GM12873 (cell line): ENCODE measurements around the gene MBD1.

ENCODE experiments used
- CTCF ChIP-seq: IDR thresholded peaks from 2 replicates; pipeline ENCODE4 v1.5.1; 2012; ENCODE audit warnings: low read depth, mild to moderate bottlenecking, moderate library complexity, low read length, control low read depth; ENCODE audit not compliant: insufficient read depth; ENCODE audit errors: missing control alignments

Gene MBD1

GRCh38 chr18:50287028-50287440 is 5.7 kb upstream of the MBD1 start:
- no peak for TF ChIP-seq CTCF

GRCh38 chr18:50286391-50287027 is 5.2 kb upstream of the MBD1 start:
- no peak for TF ChIP-seq CTCF

DNA sequence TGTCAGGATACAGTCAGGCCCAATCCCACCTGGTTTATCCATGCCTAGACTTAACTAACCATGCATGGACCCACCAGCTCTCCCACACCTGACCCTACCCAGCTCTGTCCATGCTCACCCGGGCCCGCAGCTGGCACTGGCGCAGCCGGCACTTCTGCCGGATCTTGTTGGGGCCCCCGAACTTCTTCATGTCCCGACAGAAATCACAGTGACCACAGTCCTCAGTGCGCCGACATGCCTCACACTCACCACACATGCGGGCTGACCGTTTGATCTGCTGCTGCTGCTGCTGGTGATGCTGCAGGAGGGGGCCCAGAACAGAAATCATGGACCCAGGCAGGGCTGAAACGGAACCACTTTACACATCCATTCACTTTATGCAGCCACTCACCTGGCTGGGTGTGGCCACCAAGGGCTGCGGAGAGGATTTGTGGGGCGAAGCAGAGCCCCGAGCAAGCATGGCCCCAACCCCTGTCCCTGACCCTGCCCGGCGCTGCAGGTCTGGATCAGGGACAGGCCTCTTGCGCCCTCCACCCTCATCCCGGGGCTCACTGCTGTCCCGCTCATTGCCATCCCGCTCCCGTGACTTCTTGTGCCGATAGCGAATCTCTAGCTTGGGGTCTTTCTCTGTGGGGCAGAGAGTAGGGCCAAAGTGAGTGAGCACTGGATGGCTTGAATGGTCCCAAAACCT is 4.5 kb upstream of the MBD1 start:
- TF ChIP-seq CTCF, result no peak

- no peak for TF ChIP-seq CTCF
Observed at GRCh38 chr18:50285071-50285470, 3.7 kb upstream of the MBD1 start.

DNA sequence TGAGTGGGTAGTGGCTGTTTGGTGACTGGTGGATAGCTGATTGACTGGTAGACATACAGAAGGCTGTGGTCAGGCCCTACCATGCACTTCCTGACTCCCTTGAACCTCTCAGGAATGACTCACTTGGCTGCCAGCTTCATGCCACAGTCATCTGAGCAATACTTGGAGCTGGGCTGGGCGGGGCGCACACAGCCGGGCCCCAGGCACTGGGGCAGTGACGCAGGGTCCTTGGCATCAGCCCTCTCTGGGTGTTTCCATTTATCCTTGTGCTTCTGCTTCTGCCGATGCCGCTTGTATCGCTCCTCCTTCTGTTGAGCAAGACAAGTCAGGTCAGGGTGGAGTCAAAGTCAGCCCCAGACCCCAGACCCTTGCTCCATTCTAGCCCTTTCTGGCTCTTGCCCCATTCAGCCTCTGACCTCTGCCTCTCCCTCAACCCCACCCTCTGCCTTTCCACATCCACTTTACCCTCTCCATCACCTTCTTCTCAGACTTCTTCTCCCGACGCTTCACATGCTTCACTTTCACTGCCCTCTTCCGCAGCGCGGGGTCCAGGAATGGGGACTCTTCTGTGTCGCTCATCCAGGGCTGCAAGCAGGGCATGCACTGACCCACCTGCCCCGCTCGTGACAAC is 3.0 kb upstream of the MBD1 start:
- TF ChIP-seq CTCF, result no peak

GRCh38 chr18:50283469-50284209 is 2.3 kb upstream of the MBD1 start:
- no peak for TF ChIP-seq CTCF
